VCaP (cell line): ENCODE results near the gene HSPA9.

ENCODE experiments used
- H3K27ac ChIP-seq: fragments of 450-650 bp; 2 replicates; pipeline ENCODE4 v1.5.1; 2017
- CTCF ChIP-seq: fragments of 450-650 bp; conservative IDR thresholded peaks from 2 replicates; pipeline ENCODE4 v1.5.1; 2017; ENCODE audit warnings: mild to moderate bottlenecking, moderate library complexity

Gene HSPA9

GRCh38 chr5:138602371-138603000 is 27.3 kb upstream of the HSPA9 start:
- H3K27ac ChIP-seq = no peak overlapping the region

GRCh38 chr5:138601444-138601843 is 26.2 kb upstream of the HSPA9 start:
- H3K27ac ChIP-seq = no peak overlapping the region

More at GRCh38 chr5:138602371-138603000, 27.3 kb upstream of the HSPA9 start:
- no peak for TF ChIP-seq CTCF

GRCh38 chr5:138600446-138600845 is 25.2 kb upstream of the HSPA9 start:
- TF ChIP-seq CTCF = no peak
- no peak overlapping the region for H3K27ac ChIP-seq

More at GRCh38 chr5:138601444-138601843, 26.2 kb upstream of the HSPA9 start:
- no peak for TF ChIP-seq CTCF

GRCh38 chr5:138597661-138598400 is 22.6 kb upstream of the HSPA9 start:
- no peak for TF ChIP-seq CTCF
- no peak overlapping the region for H3K27ac ChIP-seq

- TF ChIP-seq CTCF = no peak
- H3K27ac ChIP-seq = no peak overlapping the region
Observed at GRCh38 chr5:138596105-138596881, 21.1 kb upstream of the HSPA9 start.

- no peak overlapping the region for H3K27ac ChIP-seq
- TF ChIP-seq CTCF = peak; percentile 71
Observed at GRCh38 chr5:138595180-138595795, 20.1 kb upstream of the HSPA9 start.
